GM12878 (cell line): Measurements from ENCODE around the gene AHCYL2. TPM values are rescaled to one million over a fixed set of nuclear protein-coding genes. Genes with fewer than 3 reads are reported as not detected.

Source experiments
- ATAC-seq: fragments of 200-7000 bp; cut with Tn5 transposase; 3 replicates; pipeline ENCODE4 v1.9.1; 2020; ENCODE audit warnings: mild to moderate bottlenecking, moderate library complexity
- BruUV-seq: library from RNA; stranded (reverse); fragments of 400-500 nt; replicated peaks from 2 replicates; lab custom pipeline; 2021; lab: Mats Ljungman, UMichigan
- CTCF ChIA-PET: fragments of 300-600 bp; sonication (Branson Sonifier 250); formaldehyde crosslinking; extraction: SDS; loops from one replicate; lab custom pipeline; 2021; ENCODE audit warnings: inconsistent platforms; lab: Yijun Ruan, JAX
- POLR2A ChIA-PET: fragments of 350-600 bp; formaldehyde crosslinking; extraction: SDS; loops from one replicate; lab custom pipeline; 2021; ENCODE audit warnings: inconsistent platforms; lab: Charles Lee
- RAD21 ChIA-PET: fragments of 300-600 bp; sonication (Branson Sonifier 250); formaldehyde crosslinking; loops from one replicate; lab custom pipeline; 2023; ENCODE audit warnings: antibody characterized with exemption; ENCODE audit not compliant: unreplicated experiment; lab: Charles Lee
- SMC1A ChIA-PET: fragments of 300-600 bp; sonication (Branson Sonifier 250); formaldehyde crosslinking; loops from one replicate; lab custom pipeline; 2023; ENCODE audit not compliant: unreplicated experiment, uncharacterized antibody; lab: Charles Lee
- DNase-seq: peaks from one replicate; pipeline ENCODE4 v3.0.0-alpha.2; 2011; ENCODE audit warnings: low read depth, low spot score
- FAIRE-seq: peaks from 3 replicates; lab custom pipeline; 2011; peaks lifted over from hg19 to GRCh38; lab: Jason Lieb, UNC
- H2AFZ ChIP-seq: 2 replicates; pipeline ENCODE4 v1.6.0; 2011; ENCODE audit warnings: low read depth, low read length, control low read depth; ENCODE audit not compliant: control insufficient read depth
- H3K27ac ChIP-seq: 2 replicates; pipeline ENCODE4 v1.5.1; 2011; ENCODE audit warnings: control low read depth; ENCODE audit not compliant: control insufficient read depth, insufficient read depth
- H3K27me3 ChIP-seq, 2 experiments: replicated peaks in 1 of 2; 2 replicates each; pipeline versions ENCODE4 v1.6.0 to v1.6.1; 2011; ENCODE audit warnings: low read length in 1 of 2; ENCODE audit not compliant: control insufficient read depth in 2 of 2, insufficient read depth in 2 of 2
- H3K36me3 ChIP-seq, 2 experiments: 2 replicates each; pipeline ENCODE4 v1.5.1; 2011; ENCODE audit warnings: low read length in 1 of 2; ENCODE audit not compliant: control insufficient read depth in 2 of 2, insufficient read depth in 2 of 2
- H3K4me1 ChIP-seq: 2 replicates; pipeline ENCODE4 v1.6.1; 2011; ENCODE audit warnings: mild to moderate bottlenecking, low read length, moderate library complexity, mixed read lengths; ENCODE audit not compliant: control insufficient read depth, insufficient read depth
- H3K4me2 ChIP-seq: 2 replicates; pipeline ENCODE4 v1.6.0; 2011; ENCODE audit warnings: control low read depth; ENCODE audit not compliant: control insufficient read depth, insufficient read depth
- H3K4me3 ChIP-seq: fragments of 200-600 bp; sonication (generic); 2 replicates; pipeline ENCODE4 v1.5.1; 2016
- H3K79me2 ChIP-seq: 2 replicates; pipeline ENCODE4 v1.6.0; 2011; ENCODE audit warnings: low read length; ENCODE audit not compliant: control insufficient read depth, insufficient read depth
- H3K9ac ChIP-seq: 2 replicates; pipeline ENCODE4 v1.8.0; 2011; ENCODE audit warnings: low read length, control low read depth, mixed read lengths; ENCODE audit not compliant: control insufficient read depth, insufficient read depth
- H3K9me3 ChIP-seq: replicated peaks from 3 replicates; pipeline ENCODE4 v1.5.1; 2011; ENCODE audit warnings: mild to moderate bottlenecking, low read length; ENCODE audit not compliant: control insufficient read depth, insufficient read depth
- H4K20me1 ChIP-seq: 2 replicates; pipeline ENCODE4 v1.6.0; 2011; ENCODE audit not compliant: control insufficient read depth, insufficient read depth
- CBFB ChIP-seq: IDR thresholded peaks from 2 replicates; pipeline ENCODE4 v1.6.1; 2016; ENCODE audit warnings: antibody characterized with exemption, low read depth
- CREM ChIP-seq: IDR thresholded peaks from 2 replicates; pipeline ENCODE4 v1.6.1; 2014; ENCODE audit warnings: antibody characterized with exemption, low read depth
- CTCF ChIP-seq, 3 experiments: IDR thresholded peaks in 2 of 3; conservative IDR thresholded peaks in 1 of 3; 2 replicates each; pipeline ENCODE4 v1.5.1; 2011; ENCODE audit warnings: low read depth in 3 of 3, low read length in 3 of 3, mild to moderate bottlenecking in 3 of 3, control low read depth in 2 of 3, moderate library complexity in 2 of 3, inconsistent platforms in 1 of 3, mixed read lengths in 1 of 3; ENCODE audit not compliant: control insufficient read depth in 2 of 3, insufficient read depth in 1 of 3; ENCODE audit errors: extremely low read depth in 1 of 3
- IKZF1 ChIP-seq: fragments of 450-650 bp; conservative IDR thresholded peaks from 2 replicates; pipeline ENCODE4 v1.6.1; 2017; ENCODE audit warnings: antibody characterized with exemption, mild to moderate bottlenecking
- IRF4 ChIP-seq: IDR thresholded peaks from 2 replicates; pipeline ENCODE4 v1.6.1; 2011; ENCODE audit warnings: low read depth, low read length
- KDM1A ChIP-seq: fragments of 200-600 bp; sonication (generic); IDR thresholded peaks from 2 replicates; pipeline ENCODE4 v1.6.1; 2016; ENCODE audit warnings: borderline replicate concordance
- MEF2A ChIP-seq: IDR thresholded peaks from 2 replicates; pipeline ENCODE4 v1.6.1; 2011; ENCODE audit warnings: low read depth, mild to moderate bottlenecking, low read length, moderate library complexity; ENCODE audit not compliant: insufficient read depth
- RAD21 ChIP-seq: IDR thresholded peaks from 2 replicates; pipeline ENCODE4 v1.6.1; 2011; ENCODE audit warnings: mild to moderate bottlenecking, low read depth, low read length, moderate library complexity; ENCODE audit not compliant: insufficient read depth
- RB1 ChIP-seq: fragments of 450-650 bp; formaldehyde crosslinking; IDR thresholded peaks from 2 replicates; pipeline ENCODE4 v1.6.1; 2017; ENCODE audit warnings: mild to moderate bottlenecking, borderline replicate concordance
- RELA ChIP-seq: fragments of 450-650 bp; IDR thresholded peaks from 2 replicates; pipeline ENCODE4 v1.8.0; 2014; ENCODE audit warnings: borderline replicate concordance; ENCODE audit not compliant: partially characterized antibody
- REST ChIP-seq: IDR thresholded peaks from 2 replicates; pipeline ENCODE4 v1.6.1; 2012; ENCODE audit warnings: mild to moderate bottlenecking, low read depth, low read length
- SMAD5 ChIP-seq: IDR thresholded peaks from 2 replicates; pipeline ENCODE4 v1.6.1; 2016; ENCODE audit warnings: antibody characterized with exemption, low read depth
- SMARCA5 ChIP-seq: fragments of 450-650 bp; IDR thresholded peaks from 2 replicates; pipeline ENCODE4 v1.6.1; 2017; ENCODE audit warnings: mild to moderate bottlenecking
- SMC3 ChIP-seq: IDR thresholded peaks from 2 replicates; pipeline ENCODE4 v1.6.1; 2011; ENCODE audit warnings: low read length, improper control_type of control experiment, borderline replicate concordance
- SUPT20H ChIP-seq: IDR thresholded peaks from 2 replicates; pipeline ENCODE4 v1.6.1; 2011; ENCODE audit warnings: low read depth, mild to moderate bottlenecking, low read length, moderate library complexity, borderline replicate concordance; ENCODE audit not compliant: control insufficient read depth
- TAF1 ChIP-seq: IDR thresholded peaks from 2 replicates; pipeline ENCODE4 v1.6.1; 2011; ENCODE audit warnings: mild to moderate bottlenecking, low read depth, low read length, borderline replicate concordance
- TCF12 ChIP-seq: IDR thresholded peaks from 2 replicates; pipeline ENCODE4 v1.6.1; 2011; ENCODE audit warnings: low read depth, mild to moderate bottlenecking, low read length
- YY1 ChIP-seq: IDR thresholded peaks from 2 replicates; pipeline ENCODE4 v1.6.1; 2011; ENCODE audit warnings: low read depth, mild to moderate bottlenecking, low read length
- ZNF274 ChIP-seq: IDR thresholded peaks from one replicate; pipeline ENCODE4 v1.8.0; 2011; ENCODE audit not compliant: insufficient read length, insufficient read depth
- WGBS: methylation state at CpG from one replicate; pipeline ENCODE4 v1.1.6; 2016; ENCODE audit warnings: low lambda C conversion rate; ENCODE audit not compliant: insufficient replicate concordance, insufficient coverage; ENCODE audit errors: missing lambda C conversion rate; 5-methylcytosine and 5-hydroxymethylcytosine counted together
- in situ Hi-C: fragments of 300-500 bp; cut with MboI; formaldehyde crosslinking; loops from 9 replicates; pipeline ENCODE4 v1.14.3; 2018; ENCODE audit warnings: mixed read lengths
- intact Hi-C: fragments of 100-400 bp; cut with micrococcal nuclease; formaldehyde crosslinking; loops from one replicate; pipeline ENCODE4 v1.14.2; 2022; ENCODE audit not compliant: unreplicated experiment
- polyA plus RNA-seq, 11 experiments: library from polyadenylated mRNA; depleted of rRNA in 4 of 11; unstranded in 6 of 11; stranded (reverse) in 5 of 11; fragments of >200 nt; fragmentation: Nextera tagmentation in 4 of 11; fragmentation: Illumina TruSeq in 1 of 11; extraction: Ambion mirVana in 4 of 11; extraction: Trizol in 1 of 11; gene quantifications; 1 replicate in 1 of 11; 2 replicates in 10 of 11; pipeline versions ENCODE4 v1.2.1 to v1.2.3, GENCODE V29; 2011 to 2016; ENCODE audit warnings: inconsistent platforms in 2 of 11, missing spikeins in 2 of 11, low read depth in 1 of 11
- total RNA-seq, 4 experiments: library from RNA; depleted of rRNA in 3 of 4; stranded (reverse); fragments of >200 nt in 3 of 4; fragmentation: Illumina TruSeq in 1 of 4; extraction: Trizol in 1 of 4; gene quantifications; 2 replicates each; pipeline versions ENCODE4 v1.2.1 to v1.2.3, GENCODE V29; 2013 to 2021

The AHCYL2 gene
- total and polyA plus RNA-seq, 10 of the 15 experiments (the other 5 are each of a cell fraction or from before 2014, with no cell fraction given), result 1.7 to 29.1 (median 5.4) TPM

- Histone ChIP-seq H3K4me3 (no peak overlapping the region), H3K9me3 (no peaks in the 10 kb centered on the region), H3K4me2 (no peak overlapping the region), H2AFZ (no peak overlapping the region), H3K27me3 (no peaks in the 10 kb centered on the region), H3K4me1 (no peaks in the 10 kb centered on the region), H3K27ac (no peak overlapping the region), H3K9ac (no peak overlapping the region), H3K36me3 (no peaks in the 10 kb centered on the region), H3K79me2 (no peaks in the 10 kb centered on the region), H4K20me1 (no peaks in the 10 kb centered on the region)
- peak; percentile 96 for ATAC-seq
- no peak for DNase-seq
- intact Hi-C loops (loop anchor here (1.0 to 10.0 kb wide), 5 partner anchors 53 to 254 kb away; no protein-coding TSS in a partner anchor), in situ Hi-C loops (no loop called here)
- no TSS peak for BruUV-seq
- ChIA-PET POLR2A (no interaction called here), RAD21 (interaction anchor here (0.5 to 3.6 kb wide), 24 partner anchors 8 to 1254 kb away, joined by 3 to 68 read pairs (median 4); no protein-coding TSS in a partner anchor), SMC1A (interaction anchor here (0.5 to 7.1 kb wide), 29 partner anchors 9 to 606 kb away, joined by 3 to 109 read pairs (median 4); no protein-coding TSS in a partner anchor), CTCF (interaction anchor here (0.5 to 9.7 kb wide), 69 partner anchors 7 to 875 kb away, joined by 3 to 185 read pairs (median 5); partner anchors contain the start of genes RBM28 and STRIP2)
- 11% methylated on average over 9 of the region's 9 CpGs for WGBS
- FAIRE-seq, result peak; percentile 91
- TF ChIP-seq TCF12 (0 out of 2 replicates have a peak, but pooled peaks have one; percentile 42), SUPT20H (no peak), MEF2A (no peak), RB1 (0 out of 2 replicates have a peak, but pooled peaks have one; percentile 55), SMAD5 (no peak), CREM (no peak), IKZF1 (0 out of 2 replicates have a peak, but pooled peaks have one; percentile 39), TAF1 (no peak), ZNF274 (no peak), IRF4 (peak; percentile 55; the same call in 1 of the 2 replicates), YY1 (peak; percentile 77), KDM1A (no peak), REST (peak; percentile 75), CTCF (IDR thresholded peaks at IDR 0.05 in 2 of 3, conservative IDR thresholded peaks at IDR 0.05 in 1 of 3; ENCODE audit: control insufficient read depth in 2 of 3, extremely low read depth in 1 of 3, insufficient read depth in 1 of 3, low read depth in 3 of 3, low read length in 3 of 3) (peak; percentile 84 to 93 (median 84)), SMC3 (peak; percentile 94), RAD21 (peak; percentile 94), SMARCA5 (peak; percentile 61; the same call in 1 of the 2 replicates), RELA (peak; percentile 54), CBFB (no peak)
Observed at GRCh38 chr7:129218514-129219062, 6.2 kb upstream of the AHCYL2 start.
